Spinal cord (tissue), 10 donors: ENCODE data around the gene INSYN2B. TPM values are rescaled to one million over a fixed set of nuclear protein-coding genes. Genes with fewer than 3 reads are reported as not detected.

Source experiments
- DNase-seq, 6 donors: peaks; one replicate each; pipeline versions ENCODE4 v3.0.0 to v3.0.0-alpha.2; 2013 to 2015; ENCODE audit warnings: low spot score in 6 of 6, low read depth in 4 of 6
- H3K27ac ChIP-seq: one replicate; pipeline ENCODE4 v1.5.1; 2013; ENCODE audit warnings: low read depth, low read length, control low read depth
- H3K27me3 ChIP-seq: one replicate; pipeline ENCODE4 v1.6.1; 2013; ENCODE audit warnings: low read length; ENCODE audit not compliant: control insufficient read depth, insufficient read depth
- H3K36me3 ChIP-seq: one replicate; pipeline ENCODE4 v1.6.1; 2013; ENCODE audit warnings: low read length; ENCODE audit not compliant: control insufficient read depth, insufficient read depth
- H3K4me1 ChIP-seq: one replicate; pipeline ENCODE4 v1.6.1; 2013; ENCODE audit warnings: low read length; ENCODE audit not compliant: control insufficient read depth, insufficient read depth
- H3K4me3 ChIP-seq: one replicate; pipeline ENCODE4 v1.5.1; 2013; ENCODE audit warnings: low read depth, low read length, control low read depth
- H3K9me3 ChIP-seq: one replicate; pipeline ENCODE4 v1.6.1; 2013; ENCODE audit warnings: low read length; ENCODE audit not compliant: control insufficient read depth, insufficient read depth
- WGBS: methylation state at CpG from one replicate; pipeline ENCODE4 v1.1.5; 2013; ENCODE audit warnings: missing lambda C conversion rate; ENCODE audit not compliant: insufficient coverage; 5-methylcytosine and 5-hydroxymethylcytosine counted together
- polyA plus RNA-seq, 2 donors: library from polyadenylated mRNA; unstranded; fragments of 120-200 nt; gene quantifications; one replicate each; pipeline ENCODE4 v1.2.1, GENCODE V29; 2013; ENCODE audit not compliant: insufficient read length in 2 of 2
- total RNA-seq, 2 donors: library from RNA; depleted of rRNA in 1 of 2; stranded (reverse); fragments of 120-200 nt in 1 of 2; fragments of >200 nt in 1 of 2; gene quantifications; one replicate each; pipeline versions ENCODE4 v1.2.3 to v1.2.4, GENCODE V29; 2013 to 2014
- donor health status: healthy.

INSYN2B gene
- total and polyA plus RNA-seq, 4 donors, result 3.2 to 5.3 (median 4.6) TPM

GRCh38 chr5:169886677-169887076 lies 93.6 kb downstream of the INSYN2B start:
- no peaks in the 10 kb centered on the region for H3K4me1 ChIP-seq
- peak in 1 of 6 donors; percentile 89 for DNase-seq
- H3K9me3 ChIP-seq, result no peaks in the 10 kb centered on the region
- no peak overlapping the region for H3K4me3 ChIP-seq
- no peaks in the 10 kb centered on the region for H3K27me3 ChIP-seq
- H3K27ac ChIP-seq, result no peak overlapping the region
- no CpG with 5 or more reads among the region's 4 CpGs for WGBS
- H3K36me3 ChIP-seq, result peaks cover 7% of the 10 kb centered on the region

DNA sequence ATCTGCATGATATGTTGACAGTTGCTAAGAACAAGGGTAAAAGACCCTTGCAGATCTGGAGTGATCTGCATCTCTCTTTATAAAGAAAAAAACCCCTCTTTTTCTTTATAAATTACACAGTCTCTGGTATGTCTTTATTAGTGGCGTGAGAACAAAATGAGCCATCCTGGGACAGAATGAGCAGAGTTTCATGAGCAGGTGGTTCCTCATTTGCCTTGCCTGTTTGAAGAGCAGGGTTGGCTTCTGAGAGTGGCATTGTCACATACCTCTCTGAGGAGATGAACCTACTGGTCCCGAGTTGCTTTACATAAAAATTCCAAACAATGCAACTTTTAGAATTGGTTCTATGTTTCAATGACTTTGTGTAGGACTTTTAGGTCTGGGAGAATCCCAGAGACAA lies 94.3 kb downstream of the INSYN2B start:
- Histone ChIP-seq H3K4me1 (no peaks in the 10 kb centered on the region), H3K9me3 (no peaks in the 10 kb centered on the region), H3K27ac (no peak overlapping the region), H3K4me3 (no peak overlapping the region), H3K36me3 (peaks cover 7% of the 10 kb centered on the region), H3K27me3 (no peaks in the 10 kb centered on the region)
- DNase-seq, result no peak
- WGBS, result no CpG with 5 or more reads among the region's 2 CpGs

- H3K4me3 ChIP-seq, result no peak overlapping the region
- WGBS, result 57% methylated on average over 3 of the region's 5 CpGs
- no peak overlapping the region for H3K27ac ChIP-seq
- peaks cover 7% of the 10 kb centered on the region for H3K36me3 ChIP-seq
- H3K4me1 ChIP-seq, result no peaks in the 10 kb centered on the region
- peak in 1 of 6 donors; percentile 64 for DNase-seq
- no peaks in the 10 kb centered on the region for H3K27me3 ChIP-seq
- H3K9me3 ChIP-seq, result no peaks in the 10 kb centered on the region
Measured at GRCh38 chr5:169881702-169882303, 98.5 kb downstream of the INSYN2B start.

- DNase-seq, result no peak
- H3K36me3 ChIP-seq, result peaks cover 7% of the 10 kb centered on the region
- no peak overlapping the region for H3K27ac ChIP-seq
- H3K4me1 ChIP-seq, result peaks cover 3% of the 10 kb centered on the region
- no peak overlapping the region for H3K4me3 ChIP-seq
- H3K9me3 ChIP-seq, result no peaks in the 10 kb centered on the region
- H3K27me3 ChIP-seq, result no peaks in the 10 kb centered on the region
- 95% methylated on average over 2 of the region's 2 CpGs for WGBS
Measured at GRCh38 chr5:169880785-169881184, 99.5 kb downstream of the INSYN2B start.

DNA sequence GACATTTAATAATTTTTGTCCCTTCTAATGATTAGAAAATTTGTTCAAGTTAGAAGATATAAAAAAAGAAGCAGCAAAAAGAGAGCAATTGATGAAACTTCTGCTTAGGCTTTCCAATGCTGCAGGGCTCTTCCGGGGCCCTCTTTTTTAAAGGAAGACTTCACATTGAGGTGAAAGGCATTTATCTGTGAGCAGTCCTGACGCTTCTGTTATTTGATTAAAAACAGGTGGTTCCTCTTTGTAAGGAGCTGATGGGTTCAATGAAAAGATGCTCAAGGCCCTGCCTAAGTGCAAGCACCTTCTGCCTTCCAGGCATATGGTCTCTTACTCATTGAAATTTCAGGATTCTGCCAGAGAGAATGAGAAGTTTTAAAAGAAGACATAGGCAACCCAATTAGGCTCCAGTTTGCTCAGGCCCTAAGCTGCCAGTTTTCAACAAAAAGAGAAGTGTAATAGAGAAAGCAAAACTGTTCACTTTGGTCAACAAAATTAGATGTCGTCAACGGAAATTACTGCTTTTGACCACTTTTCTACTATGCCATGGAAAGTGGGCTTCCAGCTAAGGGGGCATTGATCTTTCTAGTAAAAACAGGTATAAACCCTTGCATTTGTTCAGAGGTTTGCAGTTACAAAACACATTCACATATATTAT lies 100.2 kb downstream of the INSYN2B start:
- 81% methylated on average over 4 of the region's 4 CpGs for WGBS
- DNase-seq, result no peak
- H3K4me3 ChIP-seq, result no peak overlapping the region
- peaks cover 7% of the 10 kb centered on the region for H3K36me3 ChIP-seq
- no peak overlapping the region for H3K27ac ChIP-seq
- H3K4me1 ChIP-seq, result peaks cover 4% of the 10 kb centered on the region
- H3K27me3 ChIP-seq, result no peaks in the 10 kb centered on the region
- no peaks in the 10 kb centered on the region for H3K9me3 ChIP-seq

- no peaks in the 10 kb centered on the region for H3K27me3 ChIP-seq
- no CpG with 5 or more reads among the region's 1 CpG for WGBS
- no peak for DNase-seq
- H3K27ac ChIP-seq, result no peak overlapping the region
- no peak overlapping the region for H3K4me3 ChIP-seq
- peaks cover 6% of the 10 kb centered on the region for H3K4me1 ChIP-seq
- H3K36me3 ChIP-seq, result no peaks in the 10 kb centered on the region
- no peaks in the 10 kb centered on the region for H3K9me3 ChIP-seq
Measured at GRCh38 chr5:169876386-169876785, 103.9 kb downstream of the INSYN2B start.

- no peaks in the 10 kb centered on the region for H3K9me3 ChIP-seq
- WGBS, result 84% methylated on average over 2 of the region's 4 CpGs
- H3K27me3 ChIP-seq, result no peaks in the 10 kb centered on the region
- no peak for DNase-seq
- no peak overlapping the region for H3K27ac ChIP-seq
- peaks cover 6% of the 10 kb centered on the region for H3K4me1 ChIP-seq
- no peaks in the 10 kb centered on the region for H3K36me3 ChIP-seq
- no peak overlapping the region for H3K4me3 ChIP-seq
Measured at GRCh38 chr5:169875731-169876130, 104.6 kb downstream of the INSYN2B start.

- Histone ChIP-seq H3K4me3 (no peak overlapping the region), H3K4me1 (peaks cover 6% of the 10 kb centered on the region), H3K36me3 (no peaks in the 10 kb centered on the region), H3K27ac (no peak overlapping the region), H3K27me3 (no peaks in the 10 kb centered on the region), H3K9me3 (no peaks in the 10 kb centered on the region)
- DNase-seq, result peak in 1 of 6 donors; percentile 15
- 76% methylated on average over 7 of the region's 8 CpGs for WGBS
Measured at GRCh38 chr5:169875091-169875728, 105.1 kb downstream of the INSYN2B start.

GRCh38 chr5:169874621-169875020 lies 105.7 kb downstream of the INSYN2B start:
- H3K27ac ChIP-seq, result no peak overlapping the region
- no peak for DNase-seq
- 82% methylated on average over 3 of the region's 4 CpGs for WGBS

GRCh38 chr5:169873642-169874041 lies 106.7 kb downstream of the INSYN2B start:
- Histone ChIP-seq H3K27ac (no peak overlapping the region), H3K9me3 (no peaks in the 10 kb centered on the region), H3K4me3 (no peak overlapping the region), H3K36me3 (no peaks in the 10 kb centered on the region), H3K4me1 (peaks cover 10% of the 10 kb centered on the region), H3K27me3 (no peaks in the 10 kb centered on the region)
- WGBS, result 67% methylated on average over 1 of the region's 5 CpGs
- DNase-seq, result peak in 1 of 6 donors; percentile 14

More at GRCh38 chr5:169874621-169875020, 105.7 kb downstream of the INSYN2B start:
- Histone ChIP-seq H3K36me3 (no peaks in the 10 kb centered on the region), H3K9me3 (no peaks in the 10 kb centered on the region), H3K4me1 (peaks cover 6% of the 10 kb centered on the region), H3K4me3 (no peak overlapping the region), H3K27me3 (no peaks in the 10 kb centered on the region)
